K562 (cell line): Measurements from ENCODE around the gene CFAP97D2.

Source experiments
- ARHGAP35 ChIP-seq: fragments of 450-650 bp; IDR thresholded peaks from 2 replicates; pipeline ENCODE4 v1.6.1; 2018; ENCODE audit not compliant: partially characterized antibody
- DPF2 ChIP-seq: fragments of 450-650 bp; IDR thresholded peaks from 2 replicates; pipeline ENCODE4 v1.6.1; 2016
- FOXK2 ChIP-seq, 2 experiments: fragments of 450-650 bp; IDR thresholded peaks in 1 of 2; conservative IDR thresholded peaks in 1 of 2; 2 replicates each; pipeline ENCODE4 v1.6.1; 2016; ENCODE audit warnings: low read depth in 2 of 2, mild to moderate bottlenecking in 1 of 2
- KDM4B ChIP-seq, 2 experiments: fragments of 450-650 bp in 1 of 2; sonication (generic) in 1 of 2; IDR thresholded peaks; 2 replicates each; pipeline ENCODE4 v1.6.1; 2016 to 2017; ENCODE audit warnings: borderline replicate concordance in 2 of 2, antibody characterized with exemption in 1 of 2, low read depth in 1 of 2, mild to moderate bottlenecking in 1 of 2
- KLF13 ChIP-seq: fragments of 450-650 bp; IDR thresholded peaks from 2 replicates; pipeline ENCODE4 v1.6.1; 2016; ENCODE audit warnings: missing genetic modification characterization, low read depth, mild to moderate bottlenecking, missing compliant biosample characterization, moderate library complexity, borderline replicate concordance
- PHF8 ChIP-seq: fragments of 200-600 bp; sonication (generic); IDR thresholded peaks from 2 replicates; pipeline ENCODE4 v1.6.1; 2012; ENCODE audit warnings: mixed run types, mild to moderate bottlenecking, inconsistent platforms, low read length, moderate library complexity, borderline replicate concordance
- POLR2A ChIP-seq: fragments of 450-650 bp; conservative IDR thresholded peaks from 2 replicates; pipeline ENCODE4 v1.6.1; 2016
- POLR3G ChIP-seq: IDR thresholded peaks from 2 replicates; pipeline ENCODE4 v1.6.1; 2011; ENCODE audit not compliant: insufficient read length, insufficient replicate concordance; ENCODE audit errors: extremely low read depth
- REST ChIP-seq, 2 experiments: fragments of 450-650 bp; formaldehyde crosslinking in 1 of 2; IDR thresholded peaks; 2 replicates each; pipeline versions ENCODE4 v1.4.0 to v1.6.1; 2014 to 2020; ENCODE audit warnings: mild to moderate bottlenecking in 2 of 2, borderline replicate concordance in 1 of 2, low read depth in 1 of 2
- TAF15 ChIP-seq: fragments of 200-400 bp; formaldehyde crosslinking; IDR thresholded peaks from 2 replicates; pipeline ENCODE4 v1.6.1; 2017; ENCODE audit warnings: mild to moderate bottlenecking, low read depth, low read length, moderate library complexity
- THRAP3 ChIP-seq: fragments of 450-650 bp; IDR thresholded peaks from 2 replicates; pipeline ENCODE4 v1.6.1; 2016; ENCODE audit warnings: mild to moderate bottlenecking, inconsistent platforms, borderline replicate concordance
- ZBTB17 ChIP-seq: fragments of 450-650 bp; formaldehyde crosslinking; IDR thresholded peaks from 2 replicates; pipeline ENCODE4 v1.4.0; 2020; ENCODE audit warnings: mild to moderate bottlenecking
- TF ChIP-seq, protein P1 (sequence below), 3 experiments: IDR thresholded peaks in 2 of 3; conservative IDR thresholded peaks in 1 of 3; 2 replicates each; pipeline ENCODE4 v1.5.1; 2011 to 2012; ENCODE audit warnings: low read length in 3 of 3, mild to moderate bottlenecking in 3 of 3, control low read depth in 2 of 3, improper control_type of control experiment in 1 of 3, inconsistent platforms in 1 of 3, low read depth in 1 of 3, mixed read lengths in 1 of 3, moderate library complexity in 1 of 3; ENCODE audit not compliant: insufficient read depth in 2 of 3

GRCh38 chr13:114152285-114152645 is 26.8 kb upstream of the CFAP97D2 start:
- TF ChIP-seq POLR3G (no peak), KLF13 (no peak), FOXK2 (conservative IDR thresholded peaks at IDR 0.05 in 1 of 2, IDR thresholded peaks at IDR 0.05 in 1 of 2; ENCODE audit: low read depth in 2 of 2) (no peak), ZBTB17 (CRISPR knock-in tag) (no peak), PHF8 (no peak), REST (IDR thresholded peaks at IDR 0.05; ENCODE audit: borderline replicate concordance) (no peak), REST (CRISPR knock-in tag; IDR thresholded peaks at IDR 0.05; ENCODE audit: low read depth) (no peak), KDM4B (IDR thresholded peaks at IDR 0.05; ENCODE audit: borderline replicate concordance in 2 of 2, low read depth in 1 of 2) (no peak), THRAP3 (no peak), POLR2A (no peak), ARHGAP35 (no peak), TAF15 (no peak), DPF2 (no peak)
- TF ChIP-seq, protein P1, sequence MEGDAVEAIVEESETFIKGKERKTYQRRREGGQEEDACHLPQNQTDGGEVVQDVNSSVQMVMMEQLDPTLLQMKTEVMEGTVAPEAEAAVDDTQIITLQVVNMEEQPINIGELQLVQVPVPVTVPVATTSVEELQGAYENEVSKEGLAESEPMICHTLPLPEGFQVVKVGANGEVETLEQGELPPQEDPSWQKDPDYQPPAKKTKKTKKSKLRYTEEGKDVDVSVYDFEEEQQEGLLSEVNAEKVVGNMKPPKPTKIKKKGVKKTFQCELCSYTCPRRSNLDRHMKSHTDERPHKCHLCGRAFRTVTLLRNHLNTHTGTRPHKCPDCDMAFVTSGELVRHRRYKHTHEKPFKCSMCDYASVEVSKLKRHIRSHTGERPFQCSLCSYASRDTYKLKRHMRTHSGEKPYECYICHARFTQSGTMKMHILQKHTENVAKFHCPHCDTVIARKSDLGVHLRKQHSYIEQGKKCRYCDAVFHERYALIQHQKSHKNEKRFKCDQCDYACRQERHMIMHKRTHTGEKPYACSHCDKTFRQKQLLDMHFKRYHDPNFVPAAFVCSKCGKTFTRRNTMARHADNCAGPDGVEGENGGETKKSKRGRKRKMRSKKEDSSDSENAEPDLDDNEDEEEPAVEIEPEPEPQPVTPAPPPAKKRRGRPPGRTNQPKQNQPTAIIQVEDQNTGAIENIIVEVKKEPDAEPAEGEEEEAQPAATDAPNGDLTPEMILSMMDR (IDR thresholded peaks at IDR 0.05 in 2 of 3, conservative IDR thresholded peaks at IDR 0.05 in 1 of 3; ENCODE audit: insufficient read depth in 2 of 3, low read depth in 1 of 3, low read length in 3 of 3) = no peak
